Measurements from ENCODE around the gene TLNRD1. TPM values are rescaled to one million over a fixed set of nuclear protein-coding genes. Genes with fewer than 3 reads are reported as not detected.

Gene TLNRD1
- total and polyA plus RNA-seq, 4 donors = 1.6 to 24.4 (median 10.0) TPM

DNA sequence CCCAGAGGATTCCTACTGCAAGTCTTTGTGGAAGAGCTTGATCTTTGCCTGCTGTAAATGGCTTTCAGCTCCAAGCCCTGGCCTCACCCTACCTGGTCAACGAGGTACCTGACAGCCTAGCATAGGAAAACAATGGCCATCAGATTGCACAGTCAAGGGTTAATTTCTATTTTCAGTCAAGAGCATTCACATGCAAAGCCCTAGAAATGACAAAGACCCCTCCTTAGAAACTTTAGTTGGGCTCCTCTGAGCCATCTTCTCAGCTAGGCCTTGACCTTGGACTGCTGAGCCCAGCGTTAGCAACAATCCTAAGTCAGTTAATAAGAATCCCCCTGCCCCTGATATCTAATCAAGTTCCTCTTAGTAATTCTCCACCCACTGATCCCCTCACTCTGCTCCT, 29.6 kb upstream of the TLNRD1 start:
- ATAC-seq (ENCODE audit: low FRiP score) = no peak
- no peaks in the 10 kb centered on the region for H3K9me3 ChIP-seq (ENCODE audit: control insufficient read depth, low read length)
- H3K36me3 ChIP-seq (ENCODE audit: control insufficient read depth in 1 of 2, insufficient read depth in 2 of 2, low read length in 1 of 2) = peaks cover 0 to 2% of the 10 kb centered on the region in 2 donors
- DNase-seq = no peak
- H3K4me1 ChIP-seq (ENCODE audit: control insufficient read depth in 1 of 2, insufficient read depth in 2 of 2, low read length in 2 of 2) = no peaks in the 10 kb centered on the region
- H3K4me3 ChIP-seq (ENCODE audit: low read length in 2 of 2) = no peak overlapping the region
- H3K27ac ChIP-seq (ENCODE audit: low read depth in 1 of 2, low read length in 2 of 2) = no peak overlapping the region
- intact Hi-C loops (cut with DNase I) = loop anchor here (2.0 to 10.0 kb wide), 7 partner anchors 192 to 514 kb away; partner anchors contain the start of genes ABHD17C (in 2 of the 2) and CEMIP (in 2 of the 2)
- no peaks in the 10 kb centered on the region for H3K27me3 ChIP-seq (ENCODE audit: control insufficient read depth in 1 of 2, insufficient read depth in 2 of 2, low read length in 1 of 2)
- 79 to 86% methylated on average over 2 of the region's 2 CpGs for WGBS, 2 donors

DNA sequence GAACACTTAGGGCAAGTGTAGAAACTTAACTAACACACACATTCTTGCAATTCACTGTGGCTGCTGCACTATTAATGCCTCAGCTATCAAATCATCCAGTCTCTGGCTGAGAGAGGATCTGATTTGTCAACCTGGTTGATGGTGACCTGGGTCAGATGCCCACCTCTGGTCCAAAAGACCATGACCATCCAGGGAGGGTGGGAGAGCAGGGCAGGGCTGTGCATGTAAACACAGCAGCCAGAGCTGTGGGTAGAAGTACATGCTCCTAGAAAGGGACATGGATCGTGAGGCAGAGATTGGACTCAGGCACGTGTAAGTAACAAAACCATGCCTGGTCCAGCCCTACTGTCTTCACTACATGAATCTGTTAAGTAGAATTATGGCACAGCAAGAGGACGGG, 28.4 kb upstream of the TLNRD1 start:
- intact Hi-C loops (cut with DNase I) = loop anchor here (5.0 to 10.0 kb wide), 5 partner anchors 195 to 515 kb away; partner anchors contain the start of genes ABHD17C (in 2 of the 2) and CEMIP (in 1 of the 2)
- WGBS, 2 donors = 86 to 89% methylated on average over 3 of the region's 3 CpGs
- Histone ChIP-seq H3K4me3 (ENCODE audit: low read length in 2 of 2) (no peak overlapping the region), H3K4me1 (ENCODE audit: control insufficient read depth in 1 of 2, insufficient read depth in 2 of 2, low read length in 2 of 2) (no peaks in the 10 kb centered on the region), H3K9me3 (ENCODE audit: control insufficient read depth, low read length) (no peaks in the 10 kb centered on the region), H3K27ac (ENCODE audit: low read depth in 1 of 2, low read length in 2 of 2) (no peak overlapping the region), H3K27me3 (ENCODE audit: control insufficient read depth in 1 of 2, insufficient read depth in 2 of 2, low read length in 1 of 2) (no peaks in the 10 kb centered on the region), H3K36me3 (ENCODE audit: control insufficient read depth in 1 of 2, insufficient read depth in 2 of 2, low read length in 1 of 2) (peaks cover 0 to 2% of the 10 kb centered on the region in 2 donors)
- DNase-seq (no peak), ATAC-seq (ENCODE audit: low FRiP score) (no peak)

- H3K27ac ChIP-seq (ENCODE audit: low read depth in 1 of 2, low read length in 2 of 2) = no peak overlapping the region
- H3K36me3 ChIP-seq (ENCODE audit: control insufficient read depth in 1 of 2, insufficient read depth in 2 of 2, low read length in 1 of 2) = no peaks in the 10 kb centered on the region
- no peak overlapping the region for H3K4me3 ChIP-seq (ENCODE audit: low read length in 2 of 2)
- no peaks in the 10 kb centered on the region for H3K9me3 ChIP-seq (ENCODE audit: control insufficient read depth, low read length)
- intact Hi-C loops (cut with DNase I) = loop anchor here (5.0 to 10.0 kb wide), 5 partner anchors 198 to 518 kb away; partner anchors contain the start of genes ABHD17C (in 2 of the 2) and CEMIP (in 1 of the 2)
- no peaks in the 10 kb centered on the region for H3K4me1 ChIP-seq (ENCODE audit: control insufficient read depth in 1 of 2, insufficient read depth in 2 of 2, low read length in 2 of 2)
- no peak for ATAC-seq (ENCODE audit: low FRiP score)
- DNase-seq = no peak
- no peaks in the 10 kb centered on the region for H3K27me3 ChIP-seq (ENCODE audit: control insufficient read depth in 1 of 2, insufficient read depth in 2 of 2, low read length in 1 of 2)
- 97% methylated on average over 4 of the region's 4 CpGs for WGBS, 2 donors
Measured at GRCh38 chr15:80974914-80975313, 25.8 kb upstream of the TLNRD1 start.

DNA sequence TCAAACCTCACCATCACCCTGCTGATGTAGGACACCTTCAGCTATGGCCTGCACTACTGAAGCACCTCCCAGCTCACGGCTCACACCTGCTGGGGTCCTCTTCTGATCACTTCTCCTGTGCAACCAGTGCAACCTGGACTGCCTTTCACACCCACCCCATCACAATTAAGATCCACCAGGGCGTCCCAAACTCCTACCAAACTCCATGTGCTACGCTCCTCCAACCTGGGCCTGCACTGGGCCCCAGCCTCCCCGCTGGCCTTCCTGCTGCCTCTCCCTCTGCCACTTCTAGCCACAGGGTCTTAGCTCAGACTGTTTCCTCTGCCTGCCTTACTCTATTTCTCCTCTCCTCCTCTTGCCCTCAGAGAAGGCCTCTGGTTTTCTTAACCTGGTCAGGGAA, 23.9 kb upstream of the TLNRD1 start:
- intact Hi-C loops (cut with DNase I) = loop anchor here (10.0 kb wide), 2 partner anchors 282 to 288 kb away; partner anchors contain the start of gene ABHD17C (in 2 of the 2)
- Histone ChIP-seq H3K27ac (ENCODE audit: low read depth in 1 of 2, low read length in 2 of 2) (no peak overlapping the region), H3K4me1 (ENCODE audit: control insufficient read depth in 1 of 2, insufficient read depth in 2 of 2, low read length in 2 of 2) (no peaks in the 10 kb centered on the region), H3K4me3 (ENCODE audit: low read length in 2 of 2) (no peak overlapping the region), H3K9me3 (ENCODE audit: control insufficient read depth, low read length) (no peaks in the 10 kb centered on the region), H3K27me3 (ENCODE audit: control insufficient read depth in 1 of 2, insufficient read depth in 2 of 2, low read length in 1 of 2) (no peaks in the 10 kb centered on the region), H3K36me3 (ENCODE audit: control insufficient read depth in 1 of 2, insufficient read depth in 2 of 2, low read length in 1 of 2) (no peaks in the 10 kb centered on the region)
- ATAC-seq (ENCODE audit: low FRiP score) (no peak), DNase-seq (no peak)
- 88 to 94% methylated on average over 4 of the region's 4 CpGs for WGBS, 2 donors

GRCh38 chr15:80977627-80978036, 23.1 kb upstream of the TLNRD1 start:
- Histone ChIP-seq H3K27me3 (ENCODE audit: control insufficient read depth in 1 of 2, insufficient read depth in 2 of 2, low read length in 1 of 2) (no peaks in the 10 kb centered on the region), H3K4me1 (ENCODE audit: control insufficient read depth in 1 of 2, insufficient read depth in 2 of 2, low read length in 2 of 2) (no peaks in the 10 kb centered on the region), H3K9me3 (ENCODE audit: control insufficient read depth, low read length) (no peaks in the 10 kb centered on the region), H3K27ac (ENCODE audit: low read depth in 1 of 2, low read length in 2 of 2) (no peak overlapping the region), H3K4me3 (ENCODE audit: low read length in 2 of 2) (no peak overlapping the region), H3K36me3 (ENCODE audit: control insufficient read depth in 1 of 2, insufficient read depth in 2 of 2, low read length in 1 of 2) (no peaks in the 10 kb centered on the region)
- 41 to 46% methylated on average over 7 of the region's 7 CpGs for WGBS, 2 donors
- DNase-seq (peak; percentile 70 to 85), ATAC-seq (ENCODE audit: low FRiP score) (peak; percentile 79)
- intact Hi-C loops (cut with DNase I) = loop anchor here (10.0 kb wide), 2 partner anchors 283 to 287 kb away; partner anchors contain the start of gene ABHD17C (in 2 of the 2)

DNA sequence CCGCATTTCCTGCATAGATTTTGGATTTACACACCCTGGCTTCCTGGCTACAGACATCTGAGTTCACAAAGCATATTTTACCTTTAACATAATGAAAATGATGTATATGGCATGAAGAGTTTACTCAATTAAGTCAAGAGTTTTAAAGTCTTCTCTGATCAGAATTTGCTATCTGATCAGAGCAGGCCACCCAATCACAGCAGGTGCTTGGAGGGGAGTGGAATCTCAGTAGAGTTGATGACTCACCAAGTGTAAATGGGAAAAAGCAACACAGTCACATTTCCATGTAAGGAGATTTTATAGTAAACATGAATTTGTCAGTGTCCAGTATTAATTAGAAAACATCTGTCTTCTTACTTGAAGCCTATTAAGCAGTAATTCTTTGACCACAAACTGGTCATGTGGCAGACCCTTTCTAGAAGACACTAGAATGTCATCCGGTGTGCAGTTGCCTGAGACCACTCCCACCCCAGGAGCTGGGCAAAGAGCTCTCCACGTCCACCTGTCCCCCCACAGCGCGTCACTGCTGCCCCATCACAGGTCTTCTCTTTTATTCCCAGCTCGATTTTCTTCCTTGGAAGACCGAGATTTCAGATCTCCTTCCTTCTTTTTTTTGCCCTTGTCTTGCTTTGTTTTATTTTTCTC, 21.9 kb upstream of the TLNRD1 start:
- Histone ChIP-seq H3K36me3 (ENCODE audit: control insufficient read depth in 1 of 2, insufficient read depth in 2 of 2, low read length in 1 of 2) (no peaks in the 10 kb centered on the region), H3K27ac (ENCODE audit: low read depth in 1 of 2, low read length in 2 of 2) (no peak overlapping the region)

GRCh38 chr15:80979538-80980200, 21.1 kb upstream of the TLNRD1 start:
- Histone ChIP-seq H3K27ac (ENCODE audit: low read depth in 1 of 2, low read length in 2 of 2) (no peak overlapping the region), H3K4me1 (ENCODE audit: control insufficient read depth in 1 of 2, insufficient read depth in 2 of 2, low read length in 2 of 2) (no peaks in the 10 kb centered on the region), H3K27me3 (ENCODE audit: control insufficient read depth in 1 of 2, insufficient read depth in 2 of 2, low read length in 1 of 2) (no peaks in the 10 kb centered on the region), H3K4me3 (ENCODE audit: low read length in 2 of 2) (no peak overlapping the region), H3K36me3 (ENCODE audit: control insufficient read depth in 1 of 2, insufficient read depth in 2 of 2, low read length in 1 of 2) (no peaks in the 10 kb centered on the region), H3K9me3 (ENCODE audit: control insufficient read depth, low read length) (no peaks in the 10 kb centered on the region)
- 83 to 87% methylated on average over 8 of the region's 8 CpGs for WGBS, 2 donors
- DNase-seq = no peak
- ATAC-seq (ENCODE audit: low FRiP score) = no peak
- intact Hi-C loops (cut with DNase I) = loop anchor here (10.0 kb wide), 2 partner anchors 285 kb away; partner anchors contain the start of gene ABHD17C (in 2 of the 2)

More for the DNA sequence above, 21.9 kb upstream of the TLNRD1 start:
- ATAC-seq (ENCODE audit: low FRiP score) = no peak
- Histone ChIP-seq H3K9me3 (ENCODE audit: control insufficient read depth, low read length) (no peaks in the 10 kb centered on the region), H3K27me3 (ENCODE audit: control insufficient read depth in 1 of 2, insufficient read depth in 2 of 2, low read length in 1 of 2) (no peaks in the 10 kb centered on the region), H3K4me1 (ENCODE audit: control insufficient read depth in 1 of 2, insufficient read depth in 2 of 2, low read length in 2 of 2) (no peaks in the 10 kb centered on the region), H3K4me3 (ENCODE audit: low read length in 2 of 2) (no peak overlapping the region)
- WGBS, 2 donors = 91 to 95% methylated on average over 7 of the region's 7 CpGs
- intact Hi-C loops (cut with DNase I) = loop anchor here (10.0 kb wide), 2 partner anchors 284 to 286 kb away; partner anchors contain the start of gene ABHD17C (in 2 of the 2)
- no peak for DNase-seq

DNA sequence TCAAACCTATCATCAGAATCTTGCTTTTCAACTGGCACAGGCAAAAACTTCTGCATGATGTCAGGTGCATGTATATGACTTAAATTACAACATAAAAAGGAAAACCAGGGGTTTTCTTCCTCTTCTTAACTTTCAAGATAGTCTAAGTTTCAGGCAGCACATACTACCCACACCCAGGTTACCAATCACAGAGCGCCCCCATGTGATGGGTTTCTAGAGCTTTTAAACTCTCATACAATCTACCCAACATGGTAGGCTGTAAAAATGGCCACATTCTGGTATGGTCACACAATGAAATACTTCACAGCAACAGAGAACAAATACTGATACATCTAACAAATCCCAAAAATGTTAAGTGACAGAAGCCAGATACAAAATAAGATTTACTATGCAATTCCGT, 18.5 kb upstream of the TLNRD1 start:
- H3K27ac ChIP-seq (ENCODE audit: low read depth in 1 of 2, low read length in 2 of 2) = no peak overlapping the region
- H3K27me3 ChIP-seq (ENCODE audit: control insufficient read depth in 1 of 2, insufficient read depth in 2 of 2, low read length in 1 of 2) = no peaks in the 10 kb centered on the region
- no peaks in the 10 kb centered on the region for H3K4me1 ChIP-seq (ENCODE audit: control insufficient read depth in 1 of 2, insufficient read depth in 2 of 2, low read length in 2 of 2)
- ATAC-seq (ENCODE audit: low FRiP score) (no peak), DNase-seq (no peak)
- H3K4me3 ChIP-seq (ENCODE audit: low read length in 2 of 2) = no peak overlapping the region
- WGBS, 2 donors = 82 to 86% methylated on average over 2 of the region's 2 CpGs
- peaks cover 0 to 2% of the 10 kb centered on the region in 2 donors for H3K36me3 ChIP-seq (ENCODE audit: control insufficient read depth in 1 of 2, insufficient read depth in 2 of 2, low read length in 1 of 2)
- intact Hi-C loops (cut with DNase I) = no loop called here
- H3K9me3 ChIP-seq (ENCODE audit: control insufficient read depth, low read length) = no peaks in the 10 kb centered on the region
